GM20000 (cell line): ENCODE results near the gene UBL5.

Experiments
- DNase-seq: peaks from one replicate; pipeline ENCODE4 v3.0.0; 2012; ENCODE audit warnings: low spot score
- CTCF ChIP-seq: IDR thresholded peaks from 2 replicates; pipeline ENCODE4 v1.5.1; 2012; ENCODE audit warnings: mild to moderate bottlenecking, control low read depth; ENCODE audit errors: extremely low read depth, missing control alignments

The UBL5 gene

DNA sequence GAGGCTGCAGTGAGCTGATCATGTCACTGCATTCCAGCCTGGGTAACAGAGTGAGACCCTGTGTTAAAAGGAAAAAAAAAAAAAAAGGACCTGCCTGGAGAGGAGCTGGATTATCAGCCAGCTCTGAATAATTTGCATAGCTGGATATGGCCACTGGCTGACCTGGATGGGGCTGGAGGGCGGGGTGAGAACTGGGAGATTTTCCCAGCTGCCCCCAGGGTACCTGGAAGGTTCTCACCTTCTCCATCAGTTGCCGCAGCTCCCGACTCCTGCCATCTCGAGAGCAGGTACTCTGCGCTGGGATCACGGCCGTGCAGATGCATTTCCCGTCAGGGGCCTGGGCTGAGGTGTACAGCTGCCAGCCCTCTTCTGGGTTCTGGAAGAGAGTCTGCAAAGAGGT lies 32.7 kb downstream of the UBL5 start:
- DNase-seq = no peak
- TF ChIP-seq CTCF = no peak

DNA sequence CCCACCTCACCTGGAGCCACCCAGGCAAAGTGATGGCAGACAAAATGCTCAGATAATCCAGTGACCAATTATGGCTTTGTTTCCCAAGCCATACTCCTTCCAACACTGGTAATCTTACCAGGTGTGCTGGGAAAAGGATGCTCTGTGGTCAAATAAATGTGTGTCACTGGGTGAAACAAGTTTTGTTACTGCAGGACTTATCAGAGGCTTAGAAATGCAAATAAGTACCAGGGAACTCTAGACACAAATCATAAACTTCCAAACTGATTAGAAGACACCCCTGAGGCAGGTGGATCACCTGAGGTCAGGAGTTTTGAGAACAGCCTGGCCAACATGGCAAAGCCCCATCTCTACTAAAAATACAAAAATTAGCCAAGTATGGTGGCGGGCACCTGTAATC lies 33.8 kb downstream of the UBL5 start:
- no peak for DNase-seq
- no peak for TF ChIP-seq CTCF

GRCh38 chr19:9862938-9863337 lies 35.2 kb downstream of the UBL5 start:
- DNase-seq = no peak
- TF ChIP-seq CTCF = no peak

GRCh38 chr19:9863759-9864158 lies 36.0 kb downstream of the UBL5 start:
- no peak for TF ChIP-seq CTCF

DNA sequence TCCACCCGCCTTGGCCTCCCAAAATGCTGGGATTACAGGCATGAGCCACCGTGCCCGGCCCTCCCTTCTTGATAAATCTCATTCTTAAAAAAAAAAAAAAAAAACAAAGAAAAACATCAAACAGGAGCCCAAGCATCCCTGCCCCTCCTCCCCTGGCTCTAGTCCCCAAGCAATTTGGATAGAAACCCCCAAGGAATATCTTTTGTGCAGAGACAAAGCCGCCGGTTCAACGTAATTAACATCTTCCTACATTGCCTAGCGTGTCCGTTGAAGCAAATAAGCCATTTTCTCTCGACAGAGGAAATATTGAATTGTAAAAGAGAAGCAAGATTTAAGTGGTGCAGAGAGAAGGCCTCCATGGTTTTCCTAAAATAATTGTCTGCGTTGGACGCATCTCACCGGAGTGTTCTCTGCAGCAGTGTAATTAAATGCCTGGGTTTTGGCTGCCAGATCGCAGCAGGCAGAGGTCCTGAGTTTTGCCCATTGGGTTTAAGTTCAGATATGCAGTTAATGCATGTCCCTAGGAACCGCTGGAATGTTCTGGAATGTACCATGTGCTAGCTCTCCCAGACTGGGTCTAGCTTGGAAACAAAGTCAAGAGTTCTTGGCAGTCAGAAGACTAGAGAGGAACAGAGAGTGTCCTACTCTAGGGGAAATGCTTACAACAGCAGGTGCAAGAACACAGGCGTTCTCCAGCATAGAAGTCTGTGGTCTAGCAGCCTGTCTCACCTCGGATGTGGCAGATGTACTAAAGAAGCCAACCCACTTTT lies 38.2 kb downstream of the UBL5 start:
- DNase-seq = no peak
- no peak for TF ChIP-seq CTCF

More at GRCh38 chr19:9863759-9864158, 36.0 kb downstream of the UBL5 start:
- DNase-seq = no peak

GRCh38 chr19:9868983-9869617 lies 41.4 kb downstream of the UBL5 start:
- no peak for DNase-seq
- no peak for TF ChIP-seq CTCF

DNA sequence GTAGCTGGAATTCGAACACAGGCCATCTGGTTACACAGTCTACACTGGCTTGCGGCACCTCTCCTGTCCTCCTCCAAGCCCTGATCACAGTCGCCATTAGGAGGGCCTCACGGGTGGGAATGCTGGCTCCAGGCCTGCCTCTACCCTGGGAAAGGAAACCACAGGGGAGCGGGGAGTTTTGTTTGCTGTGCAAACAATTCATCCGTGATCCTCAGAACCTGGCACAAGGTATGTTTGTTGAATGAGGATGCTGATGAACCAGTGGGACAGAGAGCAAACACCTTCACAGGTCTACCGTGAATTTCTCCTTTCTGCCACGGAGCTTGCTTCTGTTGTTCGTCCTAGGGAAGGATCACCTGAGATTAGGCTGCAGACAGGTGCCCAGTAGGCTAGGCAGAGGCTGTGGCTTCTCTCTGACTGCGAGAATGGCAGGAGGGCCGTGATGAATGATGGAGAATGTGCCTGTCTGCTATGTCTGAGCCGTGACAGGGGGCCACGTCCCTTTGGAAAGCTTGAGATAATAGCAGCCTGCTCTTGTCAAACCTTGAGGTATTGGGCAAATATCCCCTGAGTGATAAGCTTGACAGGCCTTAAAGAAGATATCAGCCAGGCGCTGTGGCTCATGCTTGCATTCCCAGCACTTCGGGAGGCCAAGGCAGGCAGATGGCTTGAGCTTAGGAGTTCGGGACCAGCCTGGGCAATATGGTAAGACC lies 44.1 kb downstream of the UBL5 start:
- no peak for TF ChIP-seq CTCF
- no peak for DNase-seq
